ENCODE results near the gene ZNF275. TPM values are rescaled to one million over a fixed set of nuclear protein-coding genes. Genes with fewer than 3 reads are reported as not detected.

Gene ZNF275
- total RNA-seq, 1 experiment from 2014 or later: 5.0 TPM

DNA sequence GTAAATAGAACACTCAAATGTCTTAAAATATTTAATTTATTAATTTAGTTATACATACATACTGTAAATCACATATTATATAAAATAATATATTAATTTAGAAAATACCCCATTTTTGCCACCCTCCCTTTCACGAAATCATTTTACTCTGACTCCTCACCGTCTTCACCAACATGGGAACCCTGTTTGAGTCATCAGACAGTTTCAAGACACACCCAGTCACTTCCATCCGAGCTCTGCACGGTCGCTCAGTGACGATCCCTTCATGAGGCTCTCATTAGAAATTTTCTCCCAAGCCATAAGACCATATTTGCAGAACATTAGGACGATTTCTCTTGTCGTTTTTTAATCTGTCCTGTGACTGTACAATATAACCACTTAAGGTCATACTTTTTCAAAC is 14.5 kb downstream of the ZNF275 start:
- intact Hi-C loops (cut with micrococcal nuclease; ENCODE audit: unreplicated experiment) (no loop called here), in situ Hi-C loops (cut with HindIII; ENCODE audit: low pct_unique_long_range_greater_than_20kb, low sequenced_read_pairs) (no loop called here)
- H3K27ac ChIP-seq (ENCODE audit: low read length): no peak overlapping the region
- H3K4me1 ChIP-seq (ENCODE audit: control insufficient read depth, insufficient read depth, low read length): no peaks in the 10 kb centered on the region
- no peaks in the 10 kb centered on the region for H3K36me3 ChIP-seq (ENCODE audit: control insufficient read depth, insufficient read depth, low read length)
- ChIA-PET POLR2A (no interaction called here), CTCF (no interaction called here)
- ATAC-seq (no peak), DNase-seq (ENCODE audit: low read depth, low spot score) (no peak)
- TF ChIP-seq CTCF (IDR thresholded peaks at IDR 0.05) (no peak), POLR2AphosphoS5 (IDR thresholded peaks at IDR 0.05; ENCODE audit: low read depth, low read length) (no peak), SIN3A (IDR thresholded peaks at IDR 0.05; ENCODE audit: borderline replicate concordance, insufficient read depth, low read depth, low read length) (no peak), REST (IDR thresholded peaks at IDR 0.05; ENCODE audit: insufficient read depth in 1 of 2, low read depth in 2 of 2, low read length in 1 of 2) (no peak), TCF7L2 (IDR thresholded peaks at IDR 0.05; ENCODE audit: low read depth, low read length) (no peak)
- BruUV-seq (replicated peaks): no TSS peak
- no peaks in the 10 kb centered on the region for H3K9me3 ChIP-seq (ENCODE audit: control insufficient read depth, insufficient read depth, low read depth, low read length)
- H3K4me3 ChIP-seq (ENCODE audit: low read depth in 2 of 2, low read length in 2 of 2): no peak overlapping the region
- no peaks in the 10 kb centered on the region for H3K27me3 ChIP-seq (ENCODE audit: control insufficient read depth, insufficient read depth, low read length)

DNA sequence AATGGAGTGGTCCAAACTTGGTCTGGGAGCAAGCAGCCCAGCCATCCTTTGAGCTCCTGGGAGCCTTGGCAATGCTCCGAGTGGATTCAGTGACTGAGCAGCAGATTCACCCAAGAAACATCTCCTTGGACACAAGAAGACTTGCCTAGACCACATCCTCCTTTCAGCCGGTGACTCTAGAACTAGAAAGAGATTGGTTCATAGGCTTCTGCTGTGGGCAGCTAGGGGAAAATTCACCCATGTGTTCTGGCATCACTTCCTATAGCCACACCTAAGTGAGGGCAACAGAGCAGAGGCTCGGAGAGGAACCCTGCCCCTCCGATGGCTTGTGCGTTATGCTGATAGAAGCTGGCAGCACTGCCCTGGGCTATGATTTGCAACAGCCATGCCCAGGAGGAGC is 16.0 kb downstream of the ZNF275 start:
- Histone ChIP-seq H3K4me1 (ENCODE audit: control insufficient read depth, insufficient read depth, low read length) (no peaks in the 10 kb centered on the region), H3K4me3 (ENCODE audit: low read depth in 2 of 2, low read length in 2 of 2) (no peak overlapping the region), H3K27ac (ENCODE audit: low read length) (no peak overlapping the region), H3K9me3 (ENCODE audit: control insufficient read depth, insufficient read depth, low read depth, low read length) (no peaks in the 10 kb centered on the region), H3K36me3 (ENCODE audit: control insufficient read depth, insufficient read depth, low read length) (no peaks in the 10 kb centered on the region), H3K27me3 (ENCODE audit: control insufficient read depth, insufficient read depth, low read length) (no peaks in the 10 kb centered on the region)
- no peak for TF ChIP-seq POLR2AphosphoS5 (IDR thresholded peaks at IDR 0.05; ENCODE audit: low read depth, low read length)
- no peak for TF ChIP-seq REST (IDR thresholded peaks at IDR 0.05; ENCODE audit: insufficient read depth in 1 of 2, low read depth in 2 of 2, low read length in 1 of 2)
- TF ChIP-seq SIN3A (IDR thresholded peaks at IDR 0.05; ENCODE audit: borderline replicate concordance, insufficient read depth, low read depth, low read length): no peak
- no peak for TF ChIP-seq CTCF (IDR thresholded peaks at IDR 0.05)
- no peak for TF ChIP-seq TCF7L2 (IDR thresholded peaks at IDR 0.05; ENCODE audit: low read depth, low read length)
- POLR2A ChIA-PET: no interaction called here
- no peak for ATAC-seq
- no TSS peak for BruUV-seq (replicated peaks)
- CTCF ChIA-PET: no interaction called here
- intact Hi-C loops (cut with micrococcal nuclease; ENCODE audit: unreplicated experiment) (no loop called here), in situ Hi-C loops (cut with HindIII; ENCODE audit: low pct_unique_long_range_greater_than_20kb, low sequenced_read_pairs) (no loop called here)
- DNase-seq (ENCODE audit: low read depth, low spot score): no peak

Measured in Panc1 (cell line).